ENCODE results near the gene B2M. TPM values are rescaled to one million over a fixed set of nuclear protein-coding genes. Genes with fewer than 3 reads are reported as not detected.
A peak's percentile ranks its signal among the peaks of the same experiment; 100 is the strongest.

The B2M gene
- total RNA-seq, 4 donors from 2014 or later, result 2,056 to 2,934 (median 2,402) TPM

DNA sequence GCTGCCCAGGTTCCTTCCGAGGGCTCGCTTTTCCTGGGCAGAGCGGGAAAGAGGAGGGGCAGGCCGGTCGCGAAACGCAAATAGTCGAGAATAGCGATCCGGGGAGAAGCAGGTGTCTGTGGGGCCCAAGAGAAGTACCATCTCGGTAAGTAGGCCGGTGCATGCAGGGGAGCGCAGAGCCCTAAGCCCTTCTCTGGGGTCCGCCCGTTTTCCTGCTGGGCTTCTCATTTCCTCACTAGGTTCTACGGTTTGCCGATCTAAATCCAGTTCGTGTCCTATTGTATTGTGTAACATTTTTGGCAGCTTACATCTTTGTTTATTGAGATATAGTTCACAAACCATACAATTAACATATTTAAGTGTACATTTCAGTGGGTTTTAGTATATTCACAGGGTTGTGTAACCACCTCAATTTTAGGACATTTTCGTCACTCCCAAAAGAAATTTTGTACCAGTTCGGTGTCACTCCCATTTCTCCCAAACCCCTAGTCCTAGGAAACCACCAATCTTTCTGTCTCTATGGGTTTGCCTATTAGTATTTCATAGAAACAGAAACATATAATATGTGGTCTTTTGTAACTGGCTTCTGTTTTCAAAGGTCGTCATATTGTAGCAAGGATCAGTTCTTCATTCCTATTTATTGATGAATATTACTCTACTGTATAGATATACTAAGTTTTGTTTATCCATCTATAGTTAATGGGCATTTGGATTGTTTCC lies 18.3 kb downstream of the B2M start:
- no peak for DNase-seq (ENCODE audit: low spot score in 2 of 2)
- peaks cover 0 to 54% (median 30%) of the 10 kb centered on the region in 4 donors for H3K4me1 ChIP-seq
- peak overlapping the region; percentile 94 to 100 (median 96) for H3K27ac ChIP-seq
- TF ChIP-seq, protein P1, sequence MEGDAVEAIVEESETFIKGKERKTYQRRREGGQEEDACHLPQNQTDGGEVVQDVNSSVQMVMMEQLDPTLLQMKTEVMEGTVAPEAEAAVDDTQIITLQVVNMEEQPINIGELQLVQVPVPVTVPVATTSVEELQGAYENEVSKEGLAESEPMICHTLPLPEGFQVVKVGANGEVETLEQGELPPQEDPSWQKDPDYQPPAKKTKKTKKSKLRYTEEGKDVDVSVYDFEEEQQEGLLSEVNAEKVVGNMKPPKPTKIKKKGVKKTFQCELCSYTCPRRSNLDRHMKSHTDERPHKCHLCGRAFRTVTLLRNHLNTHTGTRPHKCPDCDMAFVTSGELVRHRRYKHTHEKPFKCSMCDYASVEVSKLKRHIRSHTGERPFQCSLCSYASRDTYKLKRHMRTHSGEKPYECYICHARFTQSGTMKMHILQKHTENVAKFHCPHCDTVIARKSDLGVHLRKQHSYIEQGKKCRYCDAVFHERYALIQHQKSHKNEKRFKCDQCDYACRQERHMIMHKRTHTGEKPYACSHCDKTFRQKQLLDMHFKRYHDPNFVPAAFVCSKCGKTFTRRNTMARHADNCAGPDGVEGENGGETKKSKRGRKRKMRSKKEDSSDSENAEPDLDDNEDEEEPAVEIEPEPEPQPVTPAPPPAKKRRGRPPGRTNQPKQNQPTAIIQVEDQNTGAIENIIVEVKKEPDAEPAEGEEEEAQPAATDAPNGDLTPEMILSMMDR (IDR thresholded peaks at IDR 0.05), result no peak
- TF ChIP-seq POLR2A (IDR thresholded peaks at IDR 0.05) (no peak), EP300 (IDR thresholded peaks at IDR 0.05) (no peak)
- H3K4me3 ChIP-seq, result peak overlapping the region; percentile 63 to 89 (median 82)
- no peaks in the 10 kb centered on the region for H3K27me3 ChIP-seq
- WGBS, 2 donors, result 5% methylated on average over 21 of the region's 21 CpGs
- peaks cover 0 to 8% (median 0%) of the 10 kb centered on the region in 3 donors for H3K36me3 ChIP-seq
- no peaks in the 10 kb centered on the region for H3K9me3 ChIP-seq

DNA sequence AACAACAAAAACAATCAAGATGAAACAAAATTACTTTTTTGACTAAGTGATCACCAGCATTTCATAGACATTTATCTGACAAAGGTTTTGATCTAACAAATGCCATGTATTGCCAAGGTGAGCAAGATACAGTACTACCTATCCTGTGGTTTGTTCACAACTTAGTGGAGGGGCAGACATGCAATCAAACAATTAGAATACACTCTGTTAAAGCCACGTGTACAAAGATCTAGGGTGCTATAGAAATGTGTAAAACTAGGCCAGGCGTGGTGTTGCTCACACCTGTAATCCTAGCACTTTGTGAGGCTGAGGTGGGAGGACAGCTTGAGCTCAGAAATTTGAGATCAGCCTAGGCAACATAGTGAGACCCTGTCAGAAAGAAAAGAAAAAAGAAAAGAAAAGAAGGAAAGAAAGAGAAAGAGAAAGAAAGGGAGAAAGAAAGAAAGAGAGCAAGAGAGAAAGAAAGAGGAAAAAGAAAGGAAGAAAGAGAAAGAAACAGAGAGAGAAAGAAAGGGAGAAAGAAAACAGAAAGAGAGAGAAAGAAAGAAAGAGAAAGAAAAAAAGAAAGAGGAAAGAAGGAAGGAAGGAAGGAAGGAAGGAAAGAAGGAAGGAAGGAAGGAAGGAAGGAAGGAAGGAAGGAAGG lies 23.6 kb downstream of the B2M start:
- TF ChIP-seq, protein P1 (IDR thresholded peaks at IDR 0.05), result no peak
- TF ChIP-seq POLR2A (IDR thresholded peaks at IDR 0.05), result no peak
- TF ChIP-seq EP300 (IDR thresholded peaks at IDR 0.05), result no peak
- H3K36me3 ChIP-seq, result peaks cover 0 to 8% (median 0%) of the 10 kb centered on the region in 3 donors
- no peak overlapping the region for H3K4me3 ChIP-seq
- no peaks in the 10 kb centered on the region for H3K9me3 ChIP-seq
- DNase-seq (ENCODE audit: low spot score in 2 of 2), result no peak
- peaks cover 0 to 44% (median 13%) of the 10 kb centered on the region in 4 donors for H3K4me1 ChIP-seq
- peak overlapping the region; percentile 23 to 75 (median 70) for H3K27ac ChIP-seq
- no peaks in the 10 kb centered on the region for H3K27me3 ChIP-seq
- WGBS, 2 donors, result 63 to 66% methylated on average over 2 of the region's 2 CpGs

GRCh38 chr15:44735482-44736180 lies 24.3 kb downstream of the B2M start:
- Histone ChIP-seq H3K4me3 (peak overlapping the region in 1 of 4 donors; percentile 7), H3K9me3 (no peaks in the 10 kb centered on the region), H3K4me1 (peaks cover 0 to 38% (median 6%) of the 10 kb centered on the region in 4 donors), H3K27me3 (no peaks in the 10 kb centered on the region), H3K27ac (peak overlapping the region; percentile 23 to 75 (median 70)), H3K36me3 (peaks cover 0 to 8% (median 0%) of the 10 kb centered on the region in 3 donors)
- 41 to 46% methylated on average over 8 of the region's 8 CpGs for WGBS, 2 donors
- TF ChIP-seq POLR2A (IDR thresholded peaks at IDR 0.05) (no peak), EP300 (IDR thresholded peaks at IDR 0.05) (peak in 1 of 2 donors; percentile 16)
- TF ChIP-seq, protein P1 (IDR thresholded peaks at IDR 0.05), result no peak
- peak; percentile 35 to 51 for DNase-seq (ENCODE audit: low spot score in 2 of 2)

- no peak for TF ChIP-seq POLR2A (IDR thresholded peaks at IDR 0.05)
- no peak for TF ChIP-seq EP300 (IDR thresholded peaks at IDR 0.05)
- TF ChIP-seq, protein P1 (IDR thresholded peaks at IDR 0.05), result no peak
- peaks cover 0 to 8% (median 0%) of the 10 kb centered on the region in 3 donors for H3K36me3 ChIP-seq
- H3K27me3 ChIP-seq, result no peaks in the 10 kb centered on the region
- no peak for DNase-seq (ENCODE audit: low spot score in 2 of 2)
- H3K9me3 ChIP-seq, result no peaks in the 10 kb centered on the region
- peaks cover 0 to 31% (median 3%) of the 10 kb centered on the region in 4 donors for H3K4me1 ChIP-seq
- H3K4me3 ChIP-seq, result peak within 1 kb of the TSS in 1 of 4 donors; percentile 7
- WGBS, 2 donors, result 73 to 83% methylated on average over 3 of the region's 3 CpGs
- peak within 1 kb of the TSS; percentile 23 to 75 (median 70) for H3K27ac ChIP-seq
Observed at GRCh38 chr15:44736181-44736765, 25.0 kb downstream of the B2M start, which contains the start of gene TRIM69. Gene TRIM69, plus strand, starts transcription at chr15:44736528. Its CDS starts 177 bp downstream, at chr15:44736705.
